ENCODE results near the gene ADGRG3.

The ADGRG3 gene

DNA sequence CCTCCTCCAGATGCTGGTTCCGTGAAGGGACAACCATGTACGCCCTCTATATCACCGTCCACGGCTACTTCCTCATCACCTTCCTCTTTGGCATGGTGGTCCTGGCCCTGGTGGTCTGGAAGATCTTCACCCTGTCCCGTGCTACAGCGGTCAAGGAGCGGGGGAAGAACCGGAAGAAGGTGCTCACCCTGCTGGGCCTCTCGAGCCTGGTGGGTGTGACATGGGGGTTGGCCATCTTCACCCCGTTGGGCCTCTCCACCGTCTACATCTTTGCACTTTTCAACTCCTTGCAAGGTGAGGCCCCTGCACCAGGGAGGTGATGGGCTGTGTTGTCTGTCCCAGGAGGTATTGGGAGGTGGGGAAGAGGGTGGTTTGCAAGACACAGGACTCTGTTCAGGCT, 17.5 kb downstream of the ADGRG3 start:
- Histone ChIP-seq H3K79me1 (replicated peaks; ENCODE audit: low read length, poor library complexity, severe bottlenecking) (no peaks in the 10 kb centered on the region), H3K4me1 (ENCODE audit: control insufficient read depth, insufficient read depth, low read depth, low read length) (no peaks in the 10 kb centered on the region), H3K9ac (ENCODE audit: low read length) (no peak overlapping the region), H2AFZ (ENCODE audit: low read depth, low read length) (no peak overlapping the region), H3K4ac (ENCODE audit: low read depth in 1 of 2, low read length in 2 of 2) (no peak overlapping the region), H2BK15ac (ENCODE audit: low read depth, poor library complexity, severe bottlenecking) (no peak overlapping the region), H2BK5ac (ENCODE audit: low read depth, low read length, poor library complexity, severe bottlenecking) (no peak overlapping the region), H3K14ac (ENCODE audit: low read length in 2 of 2) (no peak overlapping the region), H4K91ac (ENCODE audit: low read length) (no peak overlapping the region), H3K9me3 (ENCODE audit: control insufficient read depth, low read length) (no peaks in the 10 kb centered on the region), H3K36me3 (ENCODE audit: control insufficient read depth in 1 of 2, insufficient read depth in 2 of 2, low read depth in 1 of 2, low read length in 2 of 2) (no peaks in the 10 kb centered on the region), H3K18ac (ENCODE audit: low read depth in 1 of 2, low read length in 2 of 2) (no peak overlapping the region), H3K27ac (ENCODE audit: low read length, poor library complexity, severe bottlenecking) (no peak overlapping the region), H3K27me3 (ENCODE audit: control insufficient read depth in 1 of 2, insufficient read depth in 1 of 2, low read length in 2 of 2) (peaks cover 24 to 67% of the 10 kb centered on the region in 2 experiments), H3K4me3 (ENCODE audit: insufficient read depth in 1 of 2, low read depth in 1 of 2, low read length in 2 of 2) (no peak overlapping the region), H2BK12ac (ENCODE audit: low read length in 2 of 2) (no peak overlapping the region), H4K8ac (ENCODE audit: low read length) (no peak overlapping the region), H2AK5ac (ENCODE audit: low read length, severe bottlenecking) (no peak overlapping the region), H3K4me2 (ENCODE audit: low read length, poor library complexity, severe bottlenecking) (no peak overlapping the region), H3K23ac (ENCODE audit: low read length in 2 of 2) (no peak overlapping the region), H2BK120ac (ENCODE audit: low read depth, low read length) (no peak overlapping the region)
- WGBS = 84% methylated on average over 10 of the region's 11 CpGs
- DNase-seq = no peak

- Histone ChIP-seq H4K8ac (ENCODE audit: low read length) (no peak overlapping the region), H3K4me1 (ENCODE audit: control insufficient read depth, insufficient read depth, low read depth, low read length) (no peaks in the 10 kb centered on the region), H2BK120ac (ENCODE audit: low read depth, low read length) (no peak overlapping the region), H3K4ac (ENCODE audit: low read depth in 1 of 2, low read length in 2 of 2) (no peak overlapping the region), H2AFZ (ENCODE audit: low read depth, low read length) (no peak overlapping the region), H3K36me3 (ENCODE audit: control insufficient read depth in 1 of 2, insufficient read depth in 2 of 2, low read depth in 1 of 2, low read length in 2 of 2) (no peaks in the 10 kb centered on the region), H2AK5ac (ENCODE audit: low read length, severe bottlenecking) (no peak overlapping the region), H3K9ac (ENCODE audit: low read length) (no peak overlapping the region), H3K18ac (ENCODE audit: low read depth in 1 of 2, low read length in 2 of 2) (no peak overlapping the region), H2BK15ac (ENCODE audit: low read depth, poor library complexity, severe bottlenecking) (no peak overlapping the region), H2BK12ac (ENCODE audit: low read length in 2 of 2) (no peak overlapping the region), H3K4me3 (ENCODE audit: insufficient read depth in 1 of 2, low read depth in 1 of 2, low read length in 2 of 2) (no peak overlapping the region), H3K14ac (ENCODE audit: low read length in 2 of 2) (no peak overlapping the region), H3K9me3 (ENCODE audit: control insufficient read depth, low read length) (no peaks in the 10 kb centered on the region), H3K79me1 (replicated peaks; ENCODE audit: low read length, poor library complexity, severe bottlenecking) (no peaks in the 10 kb centered on the region), H3K23ac (ENCODE audit: low read length in 2 of 2) (no peak overlapping the region), H4K91ac (ENCODE audit: low read length) (no peak overlapping the region), H3K27me3 (ENCODE audit: control insufficient read depth in 1 of 2, insufficient read depth in 1 of 2, low read length in 2 of 2) (peaks cover 30 to 67% of the 10 kb centered on the region in 2 experiments), H2BK5ac (ENCODE audit: low read depth, low read length, poor library complexity, severe bottlenecking) (no peak overlapping the region), H3K27ac (ENCODE audit: low read length, poor library complexity, severe bottlenecking) (no peak overlapping the region), H3K4me2 (ENCODE audit: low read length, poor library complexity, severe bottlenecking) (no peak overlapping the region)
- DNase-seq = no peak
- 95% methylated on average over 3 of the region's 4 CpGs for WGBS
These were observed 18.5 kb downstream of the ADGRG3 start for GRCh38 chr16:57686577-57686976.

DNA sequence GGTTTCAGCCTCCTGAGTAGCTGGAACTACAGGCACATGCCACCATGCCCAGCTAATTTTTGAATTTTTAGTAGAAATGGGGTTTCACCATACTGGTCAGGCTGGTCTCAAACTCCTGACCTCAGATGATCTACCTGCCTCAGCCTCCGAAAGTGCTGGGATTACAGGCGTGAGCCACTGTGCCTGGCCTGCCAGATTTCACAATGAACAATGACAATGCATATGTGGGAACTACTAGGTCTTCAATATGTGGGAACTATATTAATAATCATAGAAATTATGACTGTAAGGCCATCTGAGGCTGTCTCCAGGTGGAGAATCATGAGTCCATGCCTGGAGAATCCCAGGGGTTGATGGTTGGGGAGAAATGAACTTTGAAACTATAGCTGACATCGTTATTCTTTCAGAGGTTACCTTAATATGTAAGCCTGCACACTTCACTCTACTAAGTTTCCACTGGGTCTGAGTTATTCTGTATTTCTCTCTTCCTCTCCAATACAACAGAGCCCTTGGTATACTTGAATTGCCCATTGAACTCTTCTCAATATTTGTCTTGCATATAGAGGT, 19.3 kb downstream of the ADGRG3 start:
- Histone ChIP-seq H2BK15ac (ENCODE audit: low read depth, poor library complexity, severe bottlenecking) (no peak overlapping the region), H3K9me3 (ENCODE audit: control insufficient read depth, low read length) (no peaks in the 10 kb centered on the region), H3K27me3 (ENCODE audit: control insufficient read depth in 1 of 2, insufficient read depth in 1 of 2, low read length in 2 of 2) (peaks cover 33 to 70% of the 10 kb centered on the region in 2 experiments), H3K79me1 (replicated peaks; ENCODE audit: low read length, poor library complexity, severe bottlenecking) (no peaks in the 10 kb centered on the region), H3K18ac (ENCODE audit: low read depth in 1 of 2, low read length in 2 of 2) (no peak overlapping the region), H3K23ac (ENCODE audit: low read length in 2 of 2) (no peak overlapping the region), H2AK5ac (ENCODE audit: low read length, severe bottlenecking) (no peak overlapping the region), H3K4me3 (ENCODE audit: insufficient read depth in 1 of 2, low read depth in 1 of 2, low read length in 2 of 2) (no peak overlapping the region), H2BK12ac (ENCODE audit: low read length in 2 of 2) (no peak overlapping the region), H2BK5ac (ENCODE audit: low read depth, low read length, poor library complexity, severe bottlenecking) (no peak overlapping the region), H2BK120ac (ENCODE audit: low read depth, low read length) (no peak overlapping the region), H4K91ac (ENCODE audit: low read length) (no peak overlapping the region), H3K14ac (ENCODE audit: low read length in 2 of 2) (no peak overlapping the region), H3K9ac (ENCODE audit: low read length) (no peak overlapping the region), H3K4me2 (ENCODE audit: low read length, poor library complexity, severe bottlenecking) (no peak overlapping the region), H3K4me1 (ENCODE audit: control insufficient read depth, insufficient read depth, low read depth, low read length) (no peaks in the 10 kb centered on the region), H2AFZ (ENCODE audit: low read depth, low read length) (no peak overlapping the region), H3K36me3 (ENCODE audit: control insufficient read depth in 1 of 2, insufficient read depth in 2 of 2, low read depth in 1 of 2, low read length in 2 of 2) (no peaks in the 10 kb centered on the region), H3K4ac (ENCODE audit: low read depth in 1 of 2, low read length in 2 of 2) (no peak overlapping the region), H3K27ac (ENCODE audit: low read length, poor library complexity, severe bottlenecking) (no peak overlapping the region), H4K8ac (ENCODE audit: low read length) (no peak overlapping the region)
- DNase-seq = no peak
- 96% methylated on average over 3 of the region's 3 CpGs for WGBS

DNA sequence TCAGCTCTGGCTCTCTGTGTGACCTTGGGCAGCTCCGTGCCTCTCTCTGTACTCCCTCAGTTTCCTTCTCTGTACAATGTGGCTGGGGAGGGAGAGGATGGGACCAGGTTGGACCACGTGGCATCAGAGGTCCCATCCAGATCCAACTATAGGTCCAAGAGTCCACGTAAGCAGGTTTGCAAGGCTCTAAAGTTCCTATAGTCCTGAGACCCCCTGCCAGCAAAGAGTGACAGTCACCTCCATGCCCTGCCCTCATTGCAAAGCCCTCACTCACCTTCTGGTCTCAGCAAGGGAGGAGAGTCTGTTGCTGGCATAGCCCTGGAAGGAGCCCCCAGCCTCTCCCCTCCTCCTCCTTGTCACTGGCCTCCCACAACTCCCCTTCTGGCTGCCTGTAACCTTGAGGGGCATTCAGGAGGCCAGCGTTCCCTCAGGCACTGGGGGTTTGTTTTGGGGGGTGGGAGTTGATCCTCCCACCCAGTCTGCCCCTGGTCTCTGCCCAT, 20.4 kb downstream of the ADGRG3 start:
- H3K4me3 ChIP-seq (ENCODE audit: insufficient read depth in 1 of 2, low read depth in 1 of 2, low read length in 2 of 2) = no peak overlapping the region
- H2AFZ ChIP-seq (ENCODE audit: low read depth, low read length) = no peak overlapping the region
- H3K36me3 ChIP-seq (ENCODE audit: control insufficient read depth in 1 of 2, insufficient read depth in 2 of 2, low read depth in 1 of 2, low read length in 2 of 2) = no peaks in the 10 kb centered on the region
- no peaks in the 10 kb centered on the region for H3K9me3 ChIP-seq (ENCODE audit: control insufficient read depth, low read length)
- no peak overlapping the region for H2AK5ac ChIP-seq (ENCODE audit: low read length, severe bottlenecking)
- no peak overlapping the region for H4K91ac ChIP-seq (ENCODE audit: low read length)
- H2BK15ac ChIP-seq (ENCODE audit: low read depth, poor library complexity, severe bottlenecking) = no peak overlapping the region
- no peak overlapping the region for H4K8ac ChIP-seq (ENCODE audit: low read length)
- 74% methylated on average over 3 of the region's 4 CpGs for WGBS
- no peak overlapping the region for H3K9ac ChIP-seq (ENCODE audit: low read length)
- H3K4me1 ChIP-seq (ENCODE audit: control insufficient read depth, insufficient read depth, low read depth, low read length) = no peaks in the 10 kb centered on the region
- H3K23ac ChIP-seq (ENCODE audit: low read length in 2 of 2) = no peak overlapping the region
- DNase-seq = no peak
- no peak overlapping the region for H3K4me2 ChIP-seq (ENCODE audit: low read length, poor library complexity, severe bottlenecking)
- no peak overlapping the region for H2BK5ac ChIP-seq (ENCODE audit: low read depth, low read length, poor library complexity, severe bottlenecking)
- H3K14ac ChIP-seq (ENCODE audit: low read length in 2 of 2) = peak overlapping the region in 1 of 2 experiments; percentile 44
- no peak overlapping the region for H3K27ac ChIP-seq (ENCODE audit: low read length, poor library complexity, severe bottlenecking)
- no peak overlapping the region for H3K4ac ChIP-seq (ENCODE audit: low read depth in 1 of 2, low read length in 2 of 2)
- H2BK12ac ChIP-seq (ENCODE audit: low read length in 2 of 2) = no peak overlapping the region
- H3K27me3 ChIP-seq (ENCODE audit: control insufficient read depth in 1 of 2, insufficient read depth in 1 of 2, low read length in 2 of 2) = peaks cover 33 to 76% of the 10 kb centered on the region in 2 experiments
- no peak overlapping the region for H3K18ac ChIP-seq (ENCODE audit: low read depth in 1 of 2, low read length in 2 of 2)
- H2BK120ac ChIP-seq (ENCODE audit: low read depth, low read length) = no peak overlapping the region
- H3K79me1 ChIP-seq (replicated peaks; ENCODE audit: low read length, poor library complexity, severe bottlenecking) = no peaks in the 10 kb centered on the region
